NCI-H2081 (cell line): ENCODE measurements around the gene ESAM.

Experiments
- DNase-seq, 2 experiments: peaks; one replicate each; lab custom pipeline; 2025; lab: John Stamatoyannopoulos, UW

The ESAM gene

GRCh38 chr11:124729571-124729970 lies 32.5 kb downstream of the ESAM start:
- DNase-seq = no peak

GRCh38 chr11:124728134-124728533 lies 34.0 kb downstream of the ESAM start:
- no peak for DNase-seq

- DNase-seq = no peak
Measured at GRCh38 chr11:124727474-124727873, 34.6 kb downstream of the ESAM start.

- DNase-seq = no peak
Measured at GRCh38 chr11:124725719-124726105, 36.4 kb downstream of the ESAM start.

GRCh38 chr11:124724979-124725718 lies 36.9 kb downstream of the ESAM start:
- DNase-seq = no peak

GRCh38 chr11:124722176-124722575 lies 39.9 kb downstream of the ESAM start:
- DNase-seq = no peak

- no peak for DNase-seq
Measured at GRCh38 chr11:124719534-124719933, 42.6 kb downstream of the ESAM start.

- DNase-seq = no peak
Measured at GRCh38 chr11:124718801-124719200, 43.3 kb downstream of the ESAM start.

- DNase-seq = peak; percentile 27 to 51
Measured at GRCh38 chr11:124717786-124718651, 44.1 kb downstream of the ESAM start.

- DNase-seq = no peak
Measured at GRCh38 chr11:124717421-124717785, 44.7 kb downstream of the ESAM start.

GRCh38 chr11:124716591-124716990 lies 45.5 kb downstream of the ESAM start:
- DNase-seq = no peak

- no peak for DNase-seq
Measured at GRCh38 chr11:124712392-124712791, 49.7 kb downstream of the ESAM start.

GRCh38 chr11:124707829-124708228 lies 54.3 kb downstream of the ESAM start:
- no peak for DNase-seq
